IMR-90 (cell line): ENCODE data around the gene GNB2. TPM values are rescaled to one million over a fixed set of nuclear protein-coding genes. Genes with fewer than 3 reads are reported as not detected.
A peak's percentile ranks its signal among the peaks of the same experiment; 100 is the strongest.

Experiments
- ATAC-seq: fragments of 200-7000 bp; cut with Tn5 transposase; 2 replicates; pipeline ENCODE4 v1.9.1; 2020; ENCODE audit warnings: low read depth, mild to moderate bottlenecking, moderate library complexity
- BruUV-seq: library from RNA; stranded (reverse); fragments of 400-500 nt; replicated peaks from 2 replicates; lab custom pipeline; 2021; lab: Mats Ljungman, UMichigan
- CTCF ChIA-PET: fragments of 300-600 bp; formaldehyde crosslinking; extraction: SDS; loops from one replicate; lab custom pipeline; 2021; ENCODE audit warnings: antibody characterized with exemption; lab: Yijun Ruan, JAX
- POLR2A ChIA-PET: fragments of 300-600 bp; sonication (Branson Sonifier 250); formaldehyde crosslinking; loops from one replicate; lab custom pipeline; 2022; ENCODE audit warnings: antibody characterized with exemption; ENCODE audit not compliant: unreplicated experiment; lab: Charles Lee
- DNase-seq: peaks from one replicate; pipeline ENCODE4 v3.0.0; 2013
- H2AFZ ChIP-seq: replicated peaks from 2 replicates; pipeline ENCODE3; 2013; ENCODE audit warnings: low read length, mild to moderate bottlenecking; ENCODE audit not compliant: poor library complexity
- H2AK5ac ChIP-seq: 2 replicates; pipeline ENCODE4 v1.6.1; 2013; ENCODE audit warnings: low read depth, low read length, inconsistent platforms
- H2AK9ac ChIP-seq: replicated peaks from 2 replicates; pipeline ENCODE3; 2013; ENCODE audit warnings: mild to moderate bottlenecking, low read depth, low read length, moderate library complexity; ENCODE audit not compliant: poor library complexity
- H2BK120ac ChIP-seq: 2 replicates; pipeline ENCODE4 v1.6.1; 2013; ENCODE audit warnings: low read depth, low read length, inconsistent platforms
- H2BK15ac ChIP-seq: 3 replicates; pipeline ENCODE4 v1.6.1; 2013; ENCODE audit warnings: low read depth, low read length, inconsistent platforms
- H2BK20ac ChIP-seq: 2 replicates; pipeline ENCODE4 v1.6.1; 2013; ENCODE audit warnings: low read depth, mild to moderate bottlenecking, inconsistent platforms, low read length, moderate library complexity
- H2BK5ac ChIP-seq: 2 replicates; pipeline ENCODE4 v1.6.1; 2013; ENCODE audit warnings: mild to moderate bottlenecking, low read depth, low read length, inconsistent platforms; ENCODE audit not compliant: poor library complexity, severe bottlenecking
- H3K14ac ChIP-seq: replicated peaks from 2 replicates; pipeline ENCODE4 v1.6.1; 2013; ENCODE audit warnings: low read depth, low read length, inconsistent platforms
- H3K18ac ChIP-seq: 2 replicates; pipeline ENCODE4 v1.6.1; 2013; ENCODE audit warnings: low read depth, low read length, control low read depth
- H3K23ac ChIP-seq: 2 replicates; pipeline ENCODE4 v1.6.1; 2013; ENCODE audit warnings: low read depth, low read length, inconsistent platforms
- H3K27ac ChIP-seq: 2 replicates; pipeline ENCODE4 v1.5.1; 2013; ENCODE audit warnings: mild to moderate bottlenecking, control low read depth, low read length; ENCODE audit not compliant: insufficient read depth
- H3K27me3 ChIP-seq: 2 replicates; pipeline ENCODE4 v1.6.1; 2013; ENCODE audit warnings: low read length; ENCODE audit not compliant: control insufficient read depth, insufficient read depth
- H3K36me3 ChIP-seq: 2 replicates; pipeline ENCODE4 v1.6.1; 2013; ENCODE audit warnings: low read length, mixed read lengths; ENCODE audit not compliant: control insufficient read depth, insufficient read depth
- H3K4ac ChIP-seq: 2 replicates; pipeline ENCODE4 v1.6.1; 2013; ENCODE audit warnings: low read depth, low read length, inconsistent platforms
- H3K4me1 ChIP-seq: 2 replicates; pipeline ENCODE4 v1.6.1; 2013; ENCODE audit warnings: low read length, mixed read lengths; ENCODE audit not compliant: control insufficient read depth, insufficient read depth
- H3K4me2 ChIP-seq: 2 replicates; pipeline ENCODE4 v1.6.1; 2013; ENCODE audit warnings: low read depth, mild to moderate bottlenecking, control low read depth, low read length, moderate library complexity
- H3K4me3 ChIP-seq: 2 replicates; pipeline ENCODE4 v1.5.1; 2013; ENCODE audit warnings: low read depth, mild to moderate bottlenecking, control low read depth, low read length, moderate library complexity; ENCODE audit not compliant: insufficient read depth
- H3K56ac ChIP-seq: 2 replicates; pipeline ENCODE4 v1.6.1; 2013; ENCODE audit warnings: low read length, inconsistent platforms; ENCODE audit not compliant: insufficient read depth; ENCODE audit errors: extremely low read depth
- H3K79me1 ChIP-seq, 2 experiments: 2 replicates each; pipeline ENCODE4 v1.6.1; 2013; ENCODE audit warnings: low read length in 2 of 2, inconsistent platforms in 1 of 2, low read depth in 1 of 2
- H3K9ac ChIP-seq: 2 replicates; pipeline ENCODE4 v1.6.1; 2013; ENCODE audit warnings: low read depth, low read length, control low read depth
- H3K9me1 ChIP-seq: 2 replicates; pipeline ENCODE4 v1.6.1; 2013; ENCODE audit warnings: low read length, inconsistent platforms; ENCODE audit not compliant: insufficient read depth
- H3K9me3 ChIP-seq: 2 replicates; pipeline ENCODE4 v1.6.1; 2013; ENCODE audit warnings: low read length; ENCODE audit not compliant: control insufficient read depth, insufficient read depth
- H4K20me1 ChIP-seq: 2 replicates; pipeline ENCODE4 v1.6.1; 2013; ENCODE audit warnings: low read length, inconsistent platforms; ENCODE audit not compliant: insufficient read depth
- H4K5ac ChIP-seq: 2 replicates; pipeline ENCODE4 v1.6.1; 2013; ENCODE audit warnings: mild to moderate bottlenecking, low read depth, low read length, control low read depth
- H4K8ac ChIP-seq, 2 experiments: 2 replicates each; pipeline ENCODE4 v1.6.1; 2013; ENCODE audit warnings: low read depth in 2 of 2, low read length in 2 of 2, control low read depth in 1 of 2, inconsistent platforms in 1 of 2
- H4K91ac ChIP-seq: 2 replicates; pipeline ENCODE4 v1.6.1; 2013; ENCODE audit warnings: low read depth, low read length, inconsistent platforms; ENCODE audit not compliant: insufficient read depth
- BHLHE40 ChIP-seq: fragments of 150-350 bp; IDR thresholded peaks from 2 replicates; pipeline ENCODE4 v1.6.1; 2016; ENCODE audit warnings: mild to moderate bottlenecking, low read depth, low read length
- MAFK ChIP-seq: IDR thresholded peaks from 2 replicates; pipeline ENCODE4 v1.6.1; 2012; ENCODE audit warnings: low read depth, low read length, improper control_type of control experiment
- MAZ ChIP-seq: IDR thresholded peaks from 2 replicates; pipeline ENCODE4 v1.6.1; 2012; ENCODE audit warnings: low read depth, mild to moderate bottlenecking, low read length, improper control_type of control experiment, moderate library complexity, borderline replicate concordance
- WGBS, 2 experiments: methylation state at CpG; one replicate each; pipeline versions ENCODE4 v1.1.5 to v1.1.7; 2013; ENCODE audit warnings: missing lambda C conversion rate in 2 of 2; ENCODE audit not compliant: insufficient read length in 1 of 2; ENCODE audit errors: extremely low coverage in 2 of 2; 5-methylcytosine and 5-hydroxymethylcytosine counted together
- dilution Hi-C: fragments of 300-500 bp; cut with HindIII; formaldehyde crosslinking; loops from one replicate; pipeline ENCODE4 v1.14.3; 2018; ENCODE audit warnings: low sequenced_read_pairs; ENCODE audit not compliant: unreplicated experiment
- in situ Hi-C: fragments of 300-500 bp; cut with MboI; formaldehyde crosslinking; loops from 3 replicates; pipeline ENCODE4 v1.14.3; 2019; ENCODE audit warnings: low sequenced_read_pairs, inconsistent platforms, mixed read lengths
- intact Hi-C: fragments of 100-400 bp; cut with micrococcal nuclease; formaldehyde crosslinking; loops from 2 replicates; pipeline ENCODE4 v1.10.0; 2022
- polyA plus RNA-seq, 3 experiments: library from polyadenylated mRNA; depleted of rRNA; stranded (reverse); fragments of >200 nt; gene quantifications; 2 replicates each; pipeline ENCODE4 v1.2.3, GENCODE V29; 2012; ENCODE audit warnings: low replicate concordance in 1 of 3
- total RNA-seq: library from RNA; depleted of rRNA; stranded (reverse); fragments of >200 nt; gene quantifications from 2 replicates; pipeline ENCODE4 v1.2.3, GENCODE V29; 2012
- TF ChIP-seq, protein P1 (sequence below): conservative IDR thresholded peaks from 2 replicates; pipeline ENCODE4 v1.5.1; 2012; ENCODE audit warnings: mild to moderate bottlenecking, low read depth, low read length, improper control_type of control experiment
- TF ChIP-seq, protein P2 (sequence below): fragments of 150-350 bp; IDR thresholded peaks from 2 replicates; pipeline ENCODE4 v1.6.1; 2017; ENCODE audit warnings: mild to moderate bottlenecking, antibody characterized with exemption, low read length, low read depth

GNB2 gene
- total and polyA plus RNA-seq, 2 of the 4 experiments (the other 2 are of a cell fraction), result 62.0 to 279 TPM

GRCh38 chr7:100694098-100694745, 20.7 kb downstream of the GNB2 start, which contains the start of gene GIGYF1:
TSS of gene GIGYF1 (minus strand) at chr7:100694250. CDS start at chr7:100688238, 6,012 bp downstream.
- Histone ChIP-seq H3K4me1 (peaks cover 15% of the 10 kb centered on the region), H3K18ac (peak within 1 kb of the TSS; percentile 65; the same call in 1 of the 2 replicates), H3K27ac (peak within 1 kb of the TSS; percentile 81), H4K5ac (peak within 1 kb of the TSS; percentile 81), H2BK20ac (no peak within 1 kb of the TSS), H3K27me3 (no peaks in the 10 kb centered on the region), H3K4ac (peak within 1 kb of the TSS; percentile 81), H2AK5ac (peak within 1 kb of the TSS; percentile 70; the same call in 1 of the 2 replicates), H3K23ac (peak within 1 kb of the TSS; percentile 90), H3K4me3 (peak within 1 kb of the TSS; percentile 56), H4K20me1 (peaks cover 38% of the 10 kb centered on the region), H2BK15ac (no peak within 1 kb of the TSS; the same call in 2 of the 3 replicates), H3K9me3 (no peaks in the 10 kb centered on the region), H2AFZ (peak within 1 kb of the TSS; percentile 92), H2AK9ac (peak within 1 kb of the TSS; percentile 96), H3K4me2 (peak within 1 kb of the TSS; percentile 70), H3K9ac (peak within 1 kb of the TSS; percentile 87), H3K14ac (peak within 1 kb of the TSS; percentile 83; the same call in 1 of the 2 replicates), H2BK120ac (0 out of 2 replicates have a peak within 1 kb of the TSS, but pooled peaks have one; percentile 0), H3K79me1 (peaks cover 22 to 38% of the 10 kb centered on the region in 2 experiments), H3K36me3 (peaks cover 3% of the 10 kb centered on the region; the same call in 1 of the 2 replicates), H4K91ac (peak within 1 kb of the TSS; percentile 56), H2BK5ac (peak within 1 kb of the TSS; percentile 37), H3K56ac (peak within 1 kb of the TSS; percentile 62; the same call in 1 of the 2 replicates), H3K9me1 (no peaks in the 10 kb centered on the region), H4K8ac (peak within 1 kb of the TSS; percentile 88 to 98)
- peak; percentile 68 for ATAC-seq
- peak; percentile 58 for DNase-seq
- TF ChIP-seq, protein P1, sequence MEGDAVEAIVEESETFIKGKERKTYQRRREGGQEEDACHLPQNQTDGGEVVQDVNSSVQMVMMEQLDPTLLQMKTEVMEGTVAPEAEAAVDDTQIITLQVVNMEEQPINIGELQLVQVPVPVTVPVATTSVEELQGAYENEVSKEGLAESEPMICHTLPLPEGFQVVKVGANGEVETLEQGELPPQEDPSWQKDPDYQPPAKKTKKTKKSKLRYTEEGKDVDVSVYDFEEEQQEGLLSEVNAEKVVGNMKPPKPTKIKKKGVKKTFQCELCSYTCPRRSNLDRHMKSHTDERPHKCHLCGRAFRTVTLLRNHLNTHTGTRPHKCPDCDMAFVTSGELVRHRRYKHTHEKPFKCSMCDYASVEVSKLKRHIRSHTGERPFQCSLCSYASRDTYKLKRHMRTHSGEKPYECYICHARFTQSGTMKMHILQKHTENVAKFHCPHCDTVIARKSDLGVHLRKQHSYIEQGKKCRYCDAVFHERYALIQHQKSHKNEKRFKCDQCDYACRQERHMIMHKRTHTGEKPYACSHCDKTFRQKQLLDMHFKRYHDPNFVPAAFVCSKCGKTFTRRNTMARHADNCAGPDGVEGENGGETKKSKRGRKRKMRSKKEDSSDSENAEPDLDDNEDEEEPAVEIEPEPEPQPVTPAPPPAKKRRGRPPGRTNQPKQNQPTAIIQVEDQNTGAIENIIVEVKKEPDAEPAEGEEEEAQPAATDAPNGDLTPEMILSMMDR, result no peak
- TF ChIP-seq MAZ (peak; percentile 33; the same call in 1 of the 2 replicates), MAFK (no peak), BHLHE40 (peak; percentile 64)
- TF ChIP-seq, protein P2, sequence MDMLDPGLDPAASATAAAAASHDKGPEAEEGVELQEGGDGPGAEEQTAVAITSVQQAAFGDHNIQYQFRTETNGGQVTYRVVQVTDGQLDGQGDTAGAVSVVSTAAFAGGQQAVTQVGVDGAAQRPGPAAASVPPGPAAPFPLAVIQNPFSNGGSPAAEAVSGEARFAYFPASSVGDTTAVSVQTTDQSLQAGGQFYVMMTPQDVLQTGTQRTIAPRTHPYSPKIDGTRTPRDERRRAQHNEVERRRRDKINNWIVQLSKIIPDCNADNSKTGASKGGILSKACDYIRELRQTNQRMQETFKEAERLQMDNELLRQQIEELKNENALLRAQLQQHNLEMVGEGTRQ, result peak; percentile 89
- ChIA-PET POLR2A (interaction anchor here (1.7 kb wide), 1 partner anchor 14 kb away, joined by 5 read pairs; no protein-coding TSS in a partner anchor), CTCF (interaction anchor here (0.5 to 1.5 kb wide), 2 partner anchors 158 to 193 kb away, joined by 3 to 4 read pairs; partner anchors contain the start of gene SLC12A9)
- in situ Hi-C loops, result loop anchor here (10.0 kb wide), 1 partner anchor 229 kb away; the partner anchor contains the start of gene SPACDR
- WGBS, 2 experiments, result 1% methylated on average over 14 of the region's 102 CpGs; no CpG with 5 or more reads in 1 of the 2 experiments
- dilution Hi-C loops, result no loop called here
- no TSS peak for BruUV-seq
- intact Hi-C loops, result loop anchor here (5.0 kb wide), 1 partner anchor 92 kb away; the partner anchor contains the start of gene PCOLCE
